Mammary epithelial cell (primary cell): ENCODE data around the gene TYW1B.

ENCODE experiments used
- EZH2 ChIP-seq: IDR thresholded peaks from 2 replicates; pipeline ENCODE4 v1.6.1; 2012; ENCODE audit warnings: low read length, inconsistent platforms, borderline replicate concordance
- TF ChIP-seq, protein P1 (sequence below), 2 donors: IDR thresholded peaks in 1 of 2; conservative IDR thresholded peaks in 1 of 2; 2 replicates each; pipeline ENCODE4 v1.5.1; 2011 to 2012; ENCODE audit warnings: inconsistent platforms in 2 of 2, low read length in 2 of 2, mild to moderate bottlenecking in 2 of 2, control low read depth in 1 of 2, low read depth in 1 of 2; ENCODE audit not compliant: insufficient read depth in 1 of 2; ENCODE audit errors: extremely low read depth in 1 of 2

DNA sequence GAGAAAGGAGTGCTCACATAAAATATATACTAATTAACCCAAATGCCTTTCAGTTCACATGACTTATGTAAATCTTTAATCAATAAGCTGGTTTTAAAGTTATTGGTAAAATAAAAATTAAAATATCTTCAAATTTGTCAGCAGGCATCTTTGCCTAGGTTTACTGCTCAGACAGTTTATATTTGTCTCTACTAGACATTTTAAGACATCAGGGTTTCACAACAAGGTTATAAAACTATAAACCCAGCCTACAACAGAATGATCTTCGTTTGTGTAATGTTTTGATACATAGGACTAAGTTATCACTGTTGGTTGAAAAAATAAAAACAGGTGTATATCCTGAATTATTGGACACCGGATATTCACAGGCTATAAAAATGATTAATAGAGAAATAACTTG lies 67.4 kb downstream of the TYW1B start:
- TF ChIP-seq, protein P1, sequence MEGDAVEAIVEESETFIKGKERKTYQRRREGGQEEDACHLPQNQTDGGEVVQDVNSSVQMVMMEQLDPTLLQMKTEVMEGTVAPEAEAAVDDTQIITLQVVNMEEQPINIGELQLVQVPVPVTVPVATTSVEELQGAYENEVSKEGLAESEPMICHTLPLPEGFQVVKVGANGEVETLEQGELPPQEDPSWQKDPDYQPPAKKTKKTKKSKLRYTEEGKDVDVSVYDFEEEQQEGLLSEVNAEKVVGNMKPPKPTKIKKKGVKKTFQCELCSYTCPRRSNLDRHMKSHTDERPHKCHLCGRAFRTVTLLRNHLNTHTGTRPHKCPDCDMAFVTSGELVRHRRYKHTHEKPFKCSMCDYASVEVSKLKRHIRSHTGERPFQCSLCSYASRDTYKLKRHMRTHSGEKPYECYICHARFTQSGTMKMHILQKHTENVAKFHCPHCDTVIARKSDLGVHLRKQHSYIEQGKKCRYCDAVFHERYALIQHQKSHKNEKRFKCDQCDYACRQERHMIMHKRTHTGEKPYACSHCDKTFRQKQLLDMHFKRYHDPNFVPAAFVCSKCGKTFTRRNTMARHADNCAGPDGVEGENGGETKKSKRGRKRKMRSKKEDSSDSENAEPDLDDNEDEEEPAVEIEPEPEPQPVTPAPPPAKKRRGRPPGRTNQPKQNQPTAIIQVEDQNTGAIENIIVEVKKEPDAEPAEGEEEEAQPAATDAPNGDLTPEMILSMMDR (conservative IDR thresholded peaks at IDR 0.05 in 1 of 2, IDR thresholded peaks at IDR 0.05 in 1 of 2; ENCODE audit: extremely low read depth in 1 of 2, insufficient read depth in 1 of 2, low read depth in 1 of 2, low read length in 2 of 2), result no peak
- no peak for TF ChIP-seq EZH2
